ENCODE measurements around the gene CIAO2B.

GRCh38 chr16:66946974-66947301, 12.7 kb upstream of the CIAO2B start:
- TF ChIP-seq POLR2AphosphoS5 (IDR thresholded peaks at IDR 0.05; ENCODE audit: insufficient read depth, low read depth, low read length) = no peak
- TF ChIP-seq, protein P1, sequence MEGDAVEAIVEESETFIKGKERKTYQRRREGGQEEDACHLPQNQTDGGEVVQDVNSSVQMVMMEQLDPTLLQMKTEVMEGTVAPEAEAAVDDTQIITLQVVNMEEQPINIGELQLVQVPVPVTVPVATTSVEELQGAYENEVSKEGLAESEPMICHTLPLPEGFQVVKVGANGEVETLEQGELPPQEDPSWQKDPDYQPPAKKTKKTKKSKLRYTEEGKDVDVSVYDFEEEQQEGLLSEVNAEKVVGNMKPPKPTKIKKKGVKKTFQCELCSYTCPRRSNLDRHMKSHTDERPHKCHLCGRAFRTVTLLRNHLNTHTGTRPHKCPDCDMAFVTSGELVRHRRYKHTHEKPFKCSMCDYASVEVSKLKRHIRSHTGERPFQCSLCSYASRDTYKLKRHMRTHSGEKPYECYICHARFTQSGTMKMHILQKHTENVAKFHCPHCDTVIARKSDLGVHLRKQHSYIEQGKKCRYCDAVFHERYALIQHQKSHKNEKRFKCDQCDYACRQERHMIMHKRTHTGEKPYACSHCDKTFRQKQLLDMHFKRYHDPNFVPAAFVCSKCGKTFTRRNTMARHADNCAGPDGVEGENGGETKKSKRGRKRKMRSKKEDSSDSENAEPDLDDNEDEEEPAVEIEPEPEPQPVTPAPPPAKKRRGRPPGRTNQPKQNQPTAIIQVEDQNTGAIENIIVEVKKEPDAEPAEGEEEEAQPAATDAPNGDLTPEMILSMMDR (IDR thresholded peaks at IDR 0.05; ENCODE audit: extremely low read depth in 1 of 2, insufficient read depth in 1 of 2, low read depth in 1 of 2, low read length in 2 of 2) = no peak
- no peak for TF ChIP-seq POLR2A (IDR thresholded peaks at IDR 0.05; ENCODE audit: low read depth, low read length)
- TF ChIP-seq EZH2 (IDR thresholded peaks at IDR 0.05; ENCODE audit: borderline replicate concordance, low read depth, low read length, severe bottlenecking) = no peak
- no peak for TF ChIP-seq JUN (IDR thresholded peaks at IDR 0.05; ENCODE audit: borderline replicate concordance, insufficient read depth, insufficient read length, low read depth)
- TF ChIP-seq MAX (IDR thresholded peaks at IDR 0.05; ENCODE audit: insufficient read depth, insufficient read length) = no peak
- TF ChIP-seq FOS (IDR thresholded peaks at IDR 0.05; ENCODE audit: borderline replicate concordance, insufficient read depth, low read length) = no peak
- no peak for TF ChIP-seq MYC (IDR thresholded peaks at IDR 0.05; ENCODE audit: low read depth, low read length)
